HG02678 (cell line): Measurements from ENCODE around the gene DGCR2.
"Not testable (repeated sequence)": the region's sequence is repeated elsewhere in the genome, so short reads cannot be mapped to it uniquely, and the experiment has no call there.

Experiments
- ATAC-seq: cut with Tn5 transposase; IDR thresholded peaks from one replicate; pipeline ENCODE4 v1.9.1; 2021; ENCODE audit warnings: mild to moderate bottlenecking, moderate library complexity; ENCODE audit not compliant: unreplicated experiment

The DGCR2 gene

GRCh38 chr22:19044381-19044780 is 77.8 kb downstream of the DGCR2 start:
- no peak for ATAC-seq

GRCh38 chr22:19043121-19044085 is 78.8 kb downstream of the DGCR2 start:
- ATAC-seq = no peak

- no peak for ATAC-seq
Observed at GRCh38 chr22:19042285-19043120, 79.7 kb downstream of the DGCR2 start.

DNA sequence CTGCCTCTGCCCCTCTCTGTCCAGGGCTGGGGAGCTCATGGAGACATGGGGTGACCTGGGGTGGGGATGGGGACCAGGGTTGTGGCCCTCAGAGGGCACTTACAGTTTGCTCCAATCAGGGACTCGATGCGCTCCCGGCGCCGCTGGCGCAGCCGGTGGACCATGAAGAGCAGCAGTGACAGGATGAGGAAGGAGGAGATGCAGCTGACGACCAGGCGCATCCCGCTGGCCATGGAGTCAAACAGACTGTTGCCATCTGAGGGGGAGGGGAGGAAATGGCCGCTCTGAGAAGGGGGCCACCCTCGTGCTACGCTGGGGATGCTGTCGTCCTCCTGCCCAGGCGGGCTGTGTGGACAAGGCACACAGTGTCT is 80.5 kb downstream of the DGCR2 start:
- ATAC-seq = no peak

GRCh38 chr22:19040888-19041703 is 81.1 kb downstream of the DGCR2 start:
- no peak for ATAC-seq

GRCh38 chr22:19040391-19040861 is 81.8 kb downstream of the DGCR2 start:
- no peak for ATAC-seq

DNA sequence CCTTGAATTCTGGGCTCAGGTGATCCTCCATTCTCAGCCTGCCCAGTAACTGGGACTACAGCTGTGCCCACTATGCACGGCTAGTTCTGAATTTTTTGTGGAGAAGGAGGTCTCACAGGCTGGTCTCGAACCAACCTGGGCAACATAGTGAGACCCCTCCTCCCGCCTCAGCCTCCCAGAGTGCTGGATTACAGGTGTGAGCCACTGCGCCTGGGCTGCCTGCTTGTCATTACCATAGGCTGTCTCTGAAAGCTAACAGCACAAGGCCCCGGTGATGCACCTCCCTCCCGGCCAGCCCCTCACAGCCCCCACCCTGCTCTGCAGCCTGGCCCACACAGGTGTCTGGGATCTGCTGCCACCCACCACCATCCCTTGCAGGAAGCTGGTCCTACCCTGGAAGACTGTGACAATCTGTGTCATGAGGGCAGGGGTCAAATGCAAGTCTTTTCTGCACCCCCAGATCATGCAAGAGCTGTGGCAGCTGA is 82.4 kb downstream of the DGCR2 start:
- ATAC-seq = no peak

DNA sequence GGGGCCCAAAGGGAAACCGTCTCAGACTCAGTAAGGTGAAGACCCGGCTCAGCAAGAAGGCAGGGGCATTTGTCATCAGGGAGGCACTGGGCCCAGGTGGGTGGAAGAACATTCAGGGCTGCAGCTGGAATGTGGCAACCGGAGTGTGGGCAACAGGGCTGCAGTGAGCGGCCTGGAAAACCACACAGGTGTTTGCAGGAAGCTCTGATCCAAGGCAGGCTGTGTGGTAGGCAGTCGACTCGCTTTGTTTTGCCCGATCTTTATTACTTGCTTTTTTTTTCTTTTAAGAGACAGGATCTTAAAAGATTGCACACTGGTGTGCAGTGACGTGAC is 82.8 kb downstream of the DGCR2 start:
- ATAC-seq = no peak

GRCh38 chr22:19038728-19039447 is 83.3 kb downstream of the DGCR2 start:
- no peak for ATAC-seq

- no peak for ATAC-seq
Observed at GRCh38 chr22:19038164-19038546, 84.1 kb downstream of the DGCR2 start.

DNA sequence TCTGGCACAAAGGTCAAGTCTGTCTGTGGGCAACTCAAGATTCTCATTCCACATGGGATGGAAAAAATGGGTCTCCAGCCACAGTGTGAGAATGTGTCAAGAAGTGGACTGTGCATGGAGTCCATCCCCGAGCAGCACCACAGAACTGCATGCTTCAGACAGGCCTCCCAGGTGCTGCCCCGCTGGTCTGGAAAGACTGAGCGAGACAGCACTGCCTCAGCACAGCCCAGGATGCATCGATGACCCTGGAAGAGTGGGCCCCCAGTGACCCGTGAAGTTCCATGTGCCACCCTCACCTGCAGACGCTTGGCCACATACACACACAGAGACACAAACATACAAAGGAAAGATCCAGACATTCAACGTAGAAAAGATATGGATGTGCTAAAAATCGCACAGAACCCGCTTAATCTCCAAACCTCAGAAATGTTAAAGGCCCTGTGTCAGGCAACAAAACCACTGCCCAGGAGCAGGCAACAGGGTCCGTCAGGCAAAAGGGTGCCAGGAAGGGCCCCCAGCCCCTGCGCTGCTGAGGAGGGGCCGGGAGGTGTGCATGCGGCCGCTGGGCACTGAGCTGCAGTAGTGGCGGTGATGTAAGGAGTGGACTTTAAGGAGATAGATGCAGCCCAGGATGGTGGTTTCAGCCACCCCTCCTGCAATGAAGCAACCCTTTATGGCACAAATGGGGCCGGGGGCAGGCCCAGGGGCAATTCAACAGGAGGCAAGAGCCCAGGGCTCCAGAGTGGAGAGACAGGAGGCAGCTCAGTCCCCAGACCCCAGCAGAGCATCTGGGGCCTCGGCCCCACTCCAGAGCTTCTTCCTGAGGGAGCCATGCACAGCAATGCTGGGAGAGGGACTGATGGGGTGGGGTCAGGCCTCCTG is 84.7 kb downstream of the DGCR2 start:
- no peak for ATAC-seq

GRCh38 chr22:19036523-19037273 is 85.5 kb downstream of the DGCR2 start:
- ATAC-seq = no peak

GRCh38 chr22:19036229-19036522 is 86.0 kb downstream of the DGCR2 start:
- ATAC-seq = no peak

DNA sequence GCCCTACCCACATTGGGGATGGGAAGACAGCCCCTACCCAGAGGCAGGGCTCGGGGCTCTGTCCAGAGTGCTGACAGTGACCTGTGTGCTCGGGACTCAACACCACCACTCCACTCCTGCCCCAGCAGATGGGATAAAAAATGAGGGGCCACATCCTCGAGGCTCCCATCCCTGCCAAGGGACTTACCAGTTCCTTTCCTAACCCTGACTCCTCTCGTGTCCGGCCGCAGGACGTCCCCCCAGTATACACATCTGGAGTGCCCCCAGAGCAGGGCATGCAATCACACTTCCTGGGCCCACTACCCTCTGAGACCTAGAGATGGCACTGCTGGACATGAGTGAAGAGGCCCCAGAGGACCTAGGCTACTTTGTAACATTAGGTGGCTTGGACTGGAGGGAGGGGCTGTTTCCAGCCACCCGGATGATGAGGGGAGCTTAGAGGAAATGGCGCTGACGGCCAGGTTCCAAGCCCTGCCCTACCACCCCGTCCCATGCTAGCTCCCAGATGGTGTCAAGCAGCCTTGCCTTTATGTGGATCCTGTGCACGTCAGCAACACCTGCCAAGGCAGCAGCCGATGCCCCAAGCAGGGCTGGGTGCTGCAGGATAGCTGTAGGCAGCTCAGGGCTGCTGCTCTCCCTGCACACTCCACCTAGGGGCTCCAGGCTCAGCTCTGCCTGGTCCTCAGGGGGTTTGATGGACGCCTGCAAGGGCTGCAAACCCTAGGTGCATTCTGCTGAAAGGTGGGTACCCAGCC is 86.6 kb downstream of the DGCR2 start:
- no peak for ATAC-seq

DNA sequence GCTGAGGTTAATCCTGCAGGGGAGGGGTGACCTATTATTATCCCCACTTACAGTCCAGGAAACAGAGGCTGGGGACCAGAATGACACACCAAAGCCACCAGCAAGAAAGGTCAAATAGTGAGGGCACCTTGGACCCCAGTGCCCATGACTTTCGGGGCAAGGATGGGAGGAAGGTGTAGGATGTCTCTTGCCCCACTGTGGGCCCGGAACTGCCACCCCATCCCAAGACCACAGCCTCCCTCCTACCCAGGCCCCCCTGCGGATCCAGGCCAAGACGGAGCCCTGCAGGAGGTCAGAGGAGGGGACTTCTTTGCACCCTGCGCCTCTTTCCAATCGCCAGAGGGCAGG is 87.1 kb downstream of the DGCR2 start:
- ATAC-seq = not testable (repeated sequence)

- not testable (repeated sequence) for ATAC-seq
Observed at GRCh38 chr22:19034724-19035120, 87.5 kb downstream of the DGCR2 start.

DNA sequence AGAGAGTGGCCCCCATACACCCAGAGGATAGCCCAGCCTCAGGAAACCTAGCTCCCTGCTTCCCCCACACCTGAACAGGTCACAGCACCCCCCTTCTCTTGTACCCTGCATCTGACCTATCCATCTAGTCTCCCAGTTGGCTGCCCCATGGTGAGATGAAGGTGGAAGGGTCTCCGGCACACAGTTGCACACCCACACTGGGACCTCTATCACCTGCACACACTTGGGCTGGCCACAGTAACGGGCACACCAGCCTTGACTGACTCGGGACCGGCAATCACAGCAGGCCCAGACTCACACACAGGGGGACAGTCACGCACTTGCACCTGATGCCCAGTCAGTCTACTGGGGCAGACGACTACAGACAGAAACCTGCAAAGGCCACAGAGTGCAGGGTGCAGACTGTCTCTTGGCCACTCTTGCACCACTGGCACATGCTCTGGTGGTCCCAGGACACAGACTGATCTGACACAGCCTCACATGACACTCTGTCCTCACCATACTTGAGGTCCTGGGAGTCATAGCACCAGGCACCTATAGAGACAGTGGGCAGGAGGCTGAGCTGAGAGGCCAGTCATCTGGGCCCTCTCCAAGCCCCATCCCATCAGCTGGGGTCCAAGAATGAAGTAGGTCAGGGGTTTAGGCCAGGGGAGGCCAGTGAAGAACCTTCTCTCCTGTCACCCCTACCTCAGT is 88.0 kb downstream of the DGCR2 start:
- ATAC-seq = not testable (repeated sequence)

- not testable (repeated sequence) for ATAC-seq
Observed at GRCh38 chr22:19033568-19033905, 88.7 kb downstream of the DGCR2 start.
